ENCODE results near the gene LY6G5C. TPM values are rescaled to one million over a fixed set of nuclear protein-coding genes. Genes with fewer than 3 reads are reported as not detected.

LY6G5C gene
- total and polyA plus RNA-seq, 2 experiments from 2014 or later: 2.1 TPM; not detected in 1

DNA sequence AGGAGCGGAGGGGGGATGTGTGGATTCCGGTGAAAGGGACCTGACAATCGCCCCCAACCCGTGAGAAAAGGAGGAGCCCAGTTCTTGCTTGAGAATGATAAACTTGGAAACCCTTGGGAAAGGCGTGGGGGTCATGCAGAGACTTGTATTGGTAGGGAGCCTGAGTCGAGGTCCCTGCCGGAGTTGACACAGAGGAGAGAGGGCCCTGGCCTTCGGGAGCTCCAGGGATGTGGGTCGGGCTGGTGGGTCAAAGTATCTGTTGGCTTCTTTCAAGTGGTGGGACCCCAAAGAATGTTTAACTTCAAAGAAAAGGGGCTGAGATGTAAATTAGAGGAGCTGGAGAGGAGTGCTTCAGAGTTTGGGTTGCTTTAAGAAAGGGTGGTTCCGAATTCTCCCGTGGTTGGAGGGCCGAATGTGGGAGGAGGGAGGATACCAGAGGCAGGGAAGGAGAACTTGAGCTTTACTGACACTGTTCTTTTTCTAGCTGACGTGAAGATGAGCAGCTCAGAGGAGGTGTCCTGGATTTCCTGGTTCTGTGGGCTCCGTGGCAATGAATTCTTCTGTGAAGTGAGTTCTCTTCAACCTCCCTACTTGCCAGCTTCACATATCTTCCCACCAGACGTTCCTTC, 14.4 kb downstream of the LY6G5C start:
- Histone ChIP-seq H3K4me1 (ENCODE audit: insufficient read depth) (peaks cover 16% of the 10 kb centered on the region), H3K79me2 (replicated peaks; ENCODE audit: insufficient read depth) (peaks cover 46% of the 10 kb centered on the region), H4K20me1 (replicated peaks; ENCODE audit: insufficient read depth) (peaks cover 12% of the 10 kb centered on the region), H3K27me3 (ENCODE audit: insufficient read depth) (no peaks in the 10 kb centered on the region), H3K4me2 (peak overlapping the region; percentile 98), H2AFZ (no peak overlapping the region), H3K4me3 (peak overlapping the region; percentile 97), H3K9me2 (ENCODE audit: insufficient read depth) (no peaks in the 10 kb centered on the region), H3K27ac (ENCODE audit: low read depth) (no peak overlapping the region), H3F3A (replicated peaks; ENCODE audit: low read depth) (peaks cover 18% of the 10 kb centered on the region; the same call in 1 of the 2 replicates), H3K36me3 (ENCODE audit: insufficient read depth) (peaks cover 44% of the 10 kb centered on the region)
- H3K27ac Mint-ChIP-seq: peak overlapping the region; percentile 98
- H3K36me3 Mint-ChIP-seq (ENCODE audit: low read depth): peaks cover 85% of the 10 kb centered on the region
- peaks cover 14% of the 10 kb centered on the region for H3K27me3 Mint-ChIP-seq (ENCODE audit: insufficient read depth, low read depth, poor library complexity)
- no peak for ATAC-seq
- H3K9me3 Mint-ChIP-seq: no peaks in the 10 kb centered on the region; the same call in 2 of the 3 replicates
- no peak for TF ChIP-seq STAT1 (IDR thresholded peaks at IDR 0.05; ENCODE audit: unreplicated experiment)
- TF ChIP-seq POLR2AphosphoS5 (IDR thresholded peaks at IDR 0.05; ENCODE audit: low read depth): no peak
- TF ChIP-seq ZNF331 (CRISPR knock-in tag; IDR thresholded peaks at IDR 0.05; ENCODE audit: low read depth): no peak
- TF ChIP-seq, protein P1, sequence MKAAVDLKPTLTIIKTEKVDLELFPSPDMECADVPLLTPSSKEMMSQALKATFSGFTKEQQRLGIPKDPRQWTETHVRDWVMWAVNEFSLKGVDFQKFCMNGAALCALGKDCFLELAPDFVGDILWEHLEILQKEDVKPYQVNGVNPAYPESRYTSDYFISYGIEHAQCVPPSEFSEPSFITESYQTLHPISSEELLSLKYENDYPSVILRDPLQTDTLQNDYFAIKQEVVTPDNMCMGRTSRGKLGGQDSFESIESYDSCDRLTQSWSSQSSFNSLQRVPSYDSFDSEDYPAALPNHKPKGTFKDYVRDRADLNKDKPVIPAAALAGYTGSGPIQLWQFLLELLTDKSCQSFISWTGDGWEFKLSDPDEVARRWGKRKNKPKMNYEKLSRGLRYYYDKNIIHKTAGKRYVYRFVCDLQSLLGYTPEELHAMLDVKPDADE (IDR thresholded peaks at IDR 0.05): no peak
- no peak for TF ChIP-seq EZH2 (IDR thresholded peaks at IDR 0.05; ENCODE audit: low read depth, unreplicated experiment)
- TF ChIP-seq, protein P2, sequence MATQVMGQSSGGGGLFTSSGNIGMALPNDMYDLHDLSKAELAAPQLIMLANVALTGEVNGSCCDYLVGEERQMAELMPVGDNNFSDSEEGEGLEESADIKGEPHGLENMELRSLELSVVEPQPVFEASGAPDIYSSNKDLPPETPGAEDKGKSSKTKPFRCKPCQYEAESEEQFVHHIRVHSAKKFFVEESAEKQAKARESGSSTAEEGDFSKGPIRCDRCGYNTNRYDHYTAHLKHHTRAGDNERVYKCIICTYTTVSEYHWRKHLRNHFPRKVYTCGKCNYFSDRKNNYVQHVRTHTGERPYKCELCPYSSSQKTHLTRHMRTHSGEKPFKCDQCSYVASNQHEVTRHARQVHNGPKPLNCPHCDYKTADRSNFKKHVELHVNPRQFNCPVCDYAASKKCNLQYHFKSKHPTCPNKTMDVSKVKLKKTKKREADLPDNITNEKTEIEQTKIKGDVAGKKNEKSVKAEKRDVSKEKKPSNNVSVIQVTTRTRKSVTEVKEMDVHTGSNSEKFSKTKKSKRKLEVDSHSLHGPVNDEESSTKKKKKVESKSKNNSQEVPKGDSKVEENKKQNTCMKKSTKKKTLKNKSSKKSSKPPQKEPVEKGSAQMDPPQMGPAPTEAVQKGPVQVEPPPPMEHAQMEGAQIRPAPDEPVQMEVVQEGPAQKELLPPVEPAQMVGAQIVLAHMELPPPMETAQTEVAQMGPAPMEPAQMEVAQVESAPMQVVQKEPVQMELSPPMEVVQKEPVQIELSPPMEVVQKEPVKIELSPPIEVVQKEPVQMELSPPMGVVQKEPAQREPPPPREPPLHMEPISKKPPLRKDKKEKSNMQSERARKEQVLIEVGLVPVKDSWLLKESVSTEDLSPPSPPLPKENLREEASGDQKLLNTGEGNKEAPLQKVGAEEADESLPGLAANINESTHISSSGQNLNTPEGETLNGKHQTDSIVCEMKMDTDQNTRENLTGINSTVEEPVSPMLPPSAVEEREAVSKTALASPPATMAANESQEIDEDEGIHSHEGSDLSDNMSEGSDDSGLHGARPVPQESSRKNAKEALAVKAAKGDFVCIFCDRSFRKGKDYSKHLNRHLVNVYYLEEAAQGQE (IDR thresholded peaks at IDR 0.05; ENCODE audit: unreplicated experiment): no peak
- no peak for TF ChIP-seq ZNF114 (CRISPR knock-in tag; IDR thresholded peaks at IDR 0.05)
- no peak for TF ChIP-seq JUNB (IDR thresholded peaks at IDR 0.05; ENCODE audit: unreplicated experiment)
- TF ChIP-seq, protein P3, sequence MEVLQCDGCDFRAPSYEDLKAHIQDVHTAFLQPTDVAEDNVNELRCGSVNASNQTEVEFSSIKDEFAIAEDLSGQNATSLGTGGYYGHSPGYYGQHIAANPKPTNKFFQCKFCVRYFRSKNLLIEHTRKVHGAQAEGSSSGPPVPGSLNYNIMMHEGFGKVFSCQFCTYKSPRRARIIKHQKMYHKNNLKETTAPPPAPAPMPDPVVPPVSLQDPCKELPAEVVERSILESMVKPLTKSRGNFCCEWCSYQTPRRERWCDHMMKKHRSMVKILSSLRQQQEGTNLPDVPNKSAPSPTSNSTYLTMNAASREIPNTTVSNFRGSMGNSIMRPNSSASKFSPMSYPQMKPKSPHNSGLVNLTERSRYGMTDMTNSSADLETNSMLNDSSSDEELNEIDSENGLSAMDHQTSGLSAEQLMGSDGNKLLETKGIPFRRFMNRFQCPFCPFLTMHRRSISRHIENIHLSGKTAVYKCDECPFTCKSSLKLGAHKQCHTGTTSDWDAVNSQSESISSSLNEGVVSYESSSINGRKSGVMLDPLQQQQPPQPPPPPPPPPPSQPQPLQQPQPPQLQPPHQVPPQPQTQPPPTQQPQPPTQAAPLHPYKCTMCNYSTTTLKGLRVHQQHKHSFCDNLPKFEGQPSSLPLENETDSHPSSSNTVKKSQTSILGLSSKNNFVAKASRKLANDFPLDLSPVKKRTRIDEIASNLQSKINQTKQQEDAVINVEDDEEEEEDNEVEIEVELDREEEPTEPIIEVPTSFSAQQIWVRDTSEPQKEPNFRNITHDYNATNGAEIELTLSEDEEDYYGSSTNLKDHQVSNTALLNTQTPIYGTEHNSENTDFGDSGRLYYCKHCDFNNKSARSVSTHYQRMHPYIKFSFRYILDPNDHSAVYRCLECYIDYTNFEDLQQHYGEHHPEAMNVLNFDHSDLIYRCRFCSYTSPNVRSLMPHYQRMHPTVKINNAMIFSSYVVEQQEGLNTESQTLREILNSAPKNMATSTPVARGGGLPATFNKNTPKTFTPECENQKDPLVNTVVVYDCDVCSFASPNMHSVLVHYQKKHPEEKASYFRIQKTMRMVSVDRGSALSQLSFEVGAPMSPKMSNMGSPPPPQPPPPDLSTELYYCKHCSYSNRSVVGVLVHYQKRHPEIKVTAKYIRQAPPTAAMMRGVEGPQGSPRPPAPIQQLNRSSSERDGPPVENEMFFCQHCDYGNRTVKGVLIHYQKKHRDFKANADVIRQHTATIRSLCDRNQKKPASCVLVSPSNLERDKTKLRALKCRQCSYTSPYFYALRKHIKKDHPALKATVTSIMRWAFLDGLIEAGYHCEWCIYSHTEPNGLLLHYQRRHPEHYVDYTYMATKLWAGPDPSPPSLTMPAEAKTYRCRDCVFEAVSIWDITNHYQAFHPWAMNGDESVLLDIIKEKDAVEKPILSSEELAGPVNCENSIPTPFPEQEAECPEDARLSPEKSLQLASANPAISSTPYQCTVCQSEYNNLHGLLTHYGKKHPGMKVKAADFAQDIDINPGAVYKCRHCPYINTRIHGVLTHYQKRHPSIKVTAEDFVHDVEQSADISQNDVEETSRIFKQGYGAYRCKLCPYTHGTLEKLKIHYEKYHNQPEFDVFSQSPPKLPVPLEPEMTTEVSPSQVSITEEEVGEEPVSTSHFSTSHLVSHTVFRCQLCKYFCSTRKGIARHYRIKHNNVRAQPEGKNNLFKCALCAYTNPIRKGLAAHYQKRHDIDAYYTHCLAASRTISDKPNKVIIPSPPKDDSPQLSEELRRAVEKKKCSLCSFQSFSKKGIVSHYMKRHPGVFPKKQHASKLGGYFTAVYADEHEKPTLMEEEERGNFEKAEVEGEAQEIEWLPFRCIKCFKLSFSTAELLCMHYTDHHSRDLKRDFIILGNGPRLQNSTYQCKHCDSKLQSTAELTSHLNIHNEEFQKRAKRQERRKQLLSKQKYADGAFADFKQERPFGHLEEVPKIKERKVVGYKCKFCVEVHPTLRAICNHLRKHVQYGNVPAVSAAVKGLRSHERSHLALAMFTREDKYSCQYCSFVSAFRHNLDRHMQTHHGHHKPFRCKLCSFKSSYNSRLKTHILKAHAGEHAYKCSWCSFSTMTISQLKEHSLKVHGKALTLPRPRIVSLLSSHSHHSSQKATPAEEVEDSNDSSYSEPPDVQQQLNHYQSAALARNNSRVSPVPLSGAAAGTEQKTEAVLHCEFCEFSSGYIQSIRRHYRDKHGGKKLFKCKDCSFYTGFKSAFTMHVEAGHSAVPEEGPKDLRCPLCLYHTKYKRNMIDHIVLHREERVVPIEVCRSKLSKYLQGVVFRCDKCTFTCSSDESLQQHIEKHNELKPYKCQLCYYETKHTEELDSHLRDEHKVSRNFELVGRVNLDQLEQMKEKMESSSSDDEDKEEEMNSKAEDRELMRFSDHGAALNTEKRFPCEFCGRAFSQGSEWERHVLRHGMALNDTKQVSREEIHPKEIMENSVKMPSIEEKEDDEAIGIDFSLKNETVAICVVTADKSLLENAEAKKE (CRISPR knock-in tag; IDR thresholded peaks at IDR 0.05): no peak
- no peak for TF ChIP-seq EZH2phosphoT487 (IDR thresholded peaks at IDR 0.05; ENCODE audit: unreplicated experiment)
- TF ChIP-seq, protein P4, sequence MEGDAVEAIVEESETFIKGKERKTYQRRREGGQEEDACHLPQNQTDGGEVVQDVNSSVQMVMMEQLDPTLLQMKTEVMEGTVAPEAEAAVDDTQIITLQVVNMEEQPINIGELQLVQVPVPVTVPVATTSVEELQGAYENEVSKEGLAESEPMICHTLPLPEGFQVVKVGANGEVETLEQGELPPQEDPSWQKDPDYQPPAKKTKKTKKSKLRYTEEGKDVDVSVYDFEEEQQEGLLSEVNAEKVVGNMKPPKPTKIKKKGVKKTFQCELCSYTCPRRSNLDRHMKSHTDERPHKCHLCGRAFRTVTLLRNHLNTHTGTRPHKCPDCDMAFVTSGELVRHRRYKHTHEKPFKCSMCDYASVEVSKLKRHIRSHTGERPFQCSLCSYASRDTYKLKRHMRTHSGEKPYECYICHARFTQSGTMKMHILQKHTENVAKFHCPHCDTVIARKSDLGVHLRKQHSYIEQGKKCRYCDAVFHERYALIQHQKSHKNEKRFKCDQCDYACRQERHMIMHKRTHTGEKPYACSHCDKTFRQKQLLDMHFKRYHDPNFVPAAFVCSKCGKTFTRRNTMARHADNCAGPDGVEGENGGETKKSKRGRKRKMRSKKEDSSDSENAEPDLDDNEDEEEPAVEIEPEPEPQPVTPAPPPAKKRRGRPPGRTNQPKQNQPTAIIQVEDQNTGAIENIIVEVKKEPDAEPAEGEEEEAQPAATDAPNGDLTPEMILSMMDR (conservative IDR thresholded peaks at IDR 0.05; ENCODE audit: low read depth in 2 of 2): no peak
- no peak for TF ChIP-seq CREB1 (CRISPR knock-in tag; IDR thresholded peaks at IDR 0.05; ENCODE audit: low read depth)
- no peak for TF ChIP-seq NANOG (IDR thresholded peaks at IDR 0.05; ENCODE audit: borderline replicate concordance)
- peak overlapping the region; percentile 93 for H3K4me3 Mint-ChIP-seq
- DNase-seq (ENCODE audit: low spot score): no peak
- peaks cover 30% of the 10 kb centered on the region for H3K4me1 Mint-ChIP-seq

Data from GM23338 (cell line).